H1 (cell line): ENCODE measurements around the gene SF3B6. TPM values are rescaled to one million over a fixed set of nuclear protein-coding genes. Genes with fewer than 3 reads are reported as not detected.

Source experiments
- CTCF ChIA-PET: fragments of 300-600 bp; sonication (Branson Sonifier 250); formaldehyde crosslinking; loops from one replicate; lab custom pipeline; 2021; ENCODE audit not compliant: partially characterized antibody; lab: Charles Lee
- POLR2A ChIA-PET: fragments of 300-600 bp; sonication (Branson Sonifier 250); formaldehyde crosslinking; loops from one replicate; lab custom pipeline; 2021; ENCODE audit warnings: inconsistent platforms; ENCODE audit not compliant: partially characterized antibody; lab: Charles Lee
- DNase-seq, 2 experiments: peaks; one replicate each; pipeline versions ENCODE4 v3.0.0 to v3.0.0-alpha.2; 2010 to 2022; ENCODE audit warnings: low spot score in 2 of 2, low read depth in 1 of 2, mixed read lengths in 1 of 2
- FAIRE-seq: peaks from 2 replicates; lab custom pipeline; 2011; peaks lifted over from hg19 to GRCh38; lab: Jason Lieb, UNC
- H2AFZ ChIP-seq: 2 replicates; pipeline ENCODE4 v1.8.1; 2012; ENCODE audit warnings: low read length, inconsistent platforms
- H2AK5ac ChIP-seq: 2 replicates; pipeline ENCODE4 v1.6.1; 2013; ENCODE audit warnings: low read depth, low read length
- H2BK120ac ChIP-seq: replicated peaks from 2 replicates; pipeline ENCODE3; 2013; ENCODE audit warnings: low read depth, low read length, inconsistent platforms
- H2BK12ac ChIP-seq: 2 replicates; pipeline ENCODE4 v1.6.1; 2013; ENCODE audit warnings: low read depth, low read length
- H2BK15ac ChIP-seq: 2 replicates; pipeline ENCODE4 v1.6.1; 2013; ENCODE audit warnings: low read length
- H2BK20ac ChIP-seq: 2 replicates; pipeline ENCODE4 v1.6.1; 2013; ENCODE audit warnings: low read length
- H2BK5ac ChIP-seq: 2 replicates; pipeline ENCODE4 v1.6.1; 2013; ENCODE audit warnings: low read depth, low read length
- H3K14ac ChIP-seq: 2 replicates; pipeline ENCODE4 v1.6.1; 2013; ENCODE audit warnings: inconsistent platforms; ENCODE audit not compliant: insufficient read length
- H3K18ac ChIP-seq: 2 replicates; pipeline ENCODE4 v1.6.1; 2013; ENCODE audit warnings: low read length; ENCODE audit errors: extremely low read depth
- H3K23ac ChIP-seq: 2 replicates; pipeline ENCODE4 v1.6.1; 2013; ENCODE audit warnings: inconsistent platforms; ENCODE audit not compliant: insufficient read length
- H3K23me2 ChIP-seq: 2 replicates; pipeline ENCODE4 v1.6.1; 2013; ENCODE audit warnings: low read depth, low read length
- H3K27ac ChIP-seq: 2 replicates; pipeline ENCODE4 v1.6.1; 2011; ENCODE audit warnings: low read depth, low read length, inconsistent platforms
- H3K27me3 ChIP-seq, 4 experiments: replicated peaks in 1 of 4; 1 replicate in 1 of 4; 2 replicates in 3 of 4; pipeline versions ENCODE4 v1.6.1 to v1.8.1; 2011 to 2013; ENCODE audit warnings: low read length in 3 of 4, mild to moderate bottlenecking in 3 of 4, inconsistent platforms in 2 of 4, mixed read lengths in 2 of 4, moderate library complexity in 1 of 4; ENCODE audit not compliant: control insufficient read depth in 3 of 4, insufficient read depth in 3 of 4; ENCODE audit errors: extremely low read depth in 1 of 4
- H3K36me3 ChIP-seq, 4 experiments: 2 replicates each; pipeline versions ENCODE4 v1.6.1 to v1.8.1; 2011 to 2013; ENCODE audit warnings: mild to moderate bottlenecking in 4 of 4, low read length in 3 of 4, moderate library complexity in 2 of 4, control low read depth in 1 of 4, inconsistent platforms in 1 of 4; ENCODE audit not compliant: insufficient read depth in 4 of 4, control insufficient read depth in 2 of 4
- H3K4ac ChIP-seq: replicated peaks from 2 replicates; pipeline ENCODE3; 2013; ENCODE audit warnings: low read length, low read depth, mixed read lengths, inconsistent platforms; ENCODE audit not compliant: insufficient read length
- H3K4me1 ChIP-seq, 4 experiments: replicated peaks in 1 of 4; 1 replicate in 1 of 4; 2 replicates in 3 of 4; pipeline versions ENCODE4 v1.6.1 to v1.8.1; 2011 to 2013; ENCODE audit warnings: low read length in 3 of 4, inconsistent platforms in 2 of 4, mixed read lengths in 1 of 4; ENCODE audit not compliant: insufficient read depth in 4 of 4, control insufficient read depth in 3 of 4
- H3K4me2 ChIP-seq, 2 experiments: 2 replicates each; pipeline versions ENCODE4 v1.6.1 to v1.8.1; 2011 to 2013; ENCODE audit warnings: low read depth in 2 of 2, low read length in 2 of 2, control low read depth in 1 of 2, inconsistent platforms in 1 of 2, mild to moderate bottlenecking in 1 of 2; ENCODE audit not compliant: insufficient read depth in 1 of 2
- H3K4me3 ChIP-seq, 4 experiments: fragments of 200-600, 300-600 bp in 1 of 4; sonication (generic), shearing (Covaris generic), sonication (Bioruptor Twin) in 1 of 4; 2 replicates each; pipeline versions ENCODE4 v1.5.1 to v1.8.1; 2011 to 2016; ENCODE audit warnings: low read length in 4 of 4, low read depth in 3 of 4, control low read depth in 2 of 4, inconsistent platforms in 2 of 4, mild to moderate bottlenecking in 2 of 4, mixed read lengths in 1 of 4, moderate library complexity in 1 of 4; ENCODE audit not compliant: insufficient read depth in 2 of 4; ENCODE audit errors: extremely low read depth in 1 of 4
- H3K56ac ChIP-seq: replicated peaks from 2 replicates; pipeline ENCODE3; 2013; ENCODE audit warnings: low read depth, mild to moderate bottlenecking, mixed read lengths, low read length, inconsistent platforms; ENCODE audit not compliant: insufficient read length
- H3K79me1 ChIP-seq: 2 replicates; pipeline ENCODE4 v1.6.1; 2013; ENCODE audit warnings: low read depth, low read length, control low read depth
- H3K79me2 ChIP-seq, 2 experiments: 2 replicates each; pipeline versions ENCODE4 v1.6.1 to v1.8.1; 2012 to 2013; ENCODE audit warnings: low read length in 2 of 2, mild to moderate bottlenecking in 2 of 2, inconsistent platforms in 1 of 2; ENCODE audit not compliant: insufficient read depth in 2 of 2, control insufficient read depth in 1 of 2
- H3K9ac ChIP-seq, 4 experiments: replicated peaks in 1 of 4; 1 replicate in 1 of 4; 2 replicates in 3 of 4; pipeline versions ENCODE4 v1.6.1 to v1.8.1; 2011 to 2013; ENCODE audit warnings: low read depth in 3 of 4, low read length in 3 of 4, control low read depth in 2 of 4, mild to moderate bottlenecking in 2 of 4, moderate library complexity in 2 of 4, inconsistent platforms in 1 of 4; ENCODE audit errors: extremely low read depth in 1 of 4
- H3K9me3 ChIP-seq, 2 experiments: 2 replicates each; pipeline versions ENCODE4 v1.6.1 to v1.8.1; 2012 to 2013; ENCODE audit warnings: mild to moderate bottlenecking in 2 of 2, moderate library complexity in 2 of 2, control low read depth in 1 of 2, inconsistent platforms in 1 of 2, low read depth in 1 of 2, low read length in 1 of 2, mixed read lengths in 1 of 2; ENCODE audit not compliant: insufficient read depth in 2 of 2
- H4K20me1 ChIP-seq, 2 experiments: replicated peaks in 1 of 2; 2 replicates each; pipeline versions ENCODE3 to v1.8.1; 2011 to 2013; ENCODE audit warnings: inconsistent platforms in 2 of 2, low read length in 2 of 2, mild to moderate bottlenecking in 1 of 2; ENCODE audit not compliant: insufficient read depth in 2 of 2, control insufficient read depth in 1 of 2
- H4K5ac ChIP-seq: 2 replicates; pipeline ENCODE4 v1.6.1; 2013; ENCODE audit warnings: low read length, low read depth, mixed read lengths, inconsistent platforms; ENCODE audit not compliant: insufficient read length
- H4K8ac ChIP-seq: 2 replicates; pipeline ENCODE4 v1.8.0; 2013; ENCODE audit warnings: mild to moderate bottlenecking, moderate library complexity, low read length, inconsistent platforms; ENCODE audit not compliant: insufficient read depth; ENCODE audit errors: extremely low read depth
- H4K91ac ChIP-seq: replicated peaks from 2 replicates; pipeline ENCODE3; 2013; ENCODE audit warnings: low read length, mixed read lengths, inconsistent platforms; ENCODE audit not compliant: insufficient read length
- ASH2L ChIP-seq: fragments of 200-600, 300-600 bp; sonication (generic); IDR thresholded peaks from one replicate; pipeline ENCODE4 v1.7.1; 2017; ENCODE audit warnings: low read length
- ATF2 ChIP-seq: IDR thresholded peaks from 2 replicates; pipeline ENCODE4 v1.6.1; 2012; ENCODE audit warnings: low read length, inconsistent platforms
- BCL11A ChIP-seq, 2 experiments: IDR thresholded peaks; one replicate each; pipeline ENCODE4 v1.6.1; 2011; ENCODE audit warnings: low read depth in 2 of 2, low read length in 2 of 2, mild to moderate bottlenecking in 2 of 2
- CBX5 ChIP-seq: fragments of 300-800, 300-1000 bp; sonication (generic); IDR thresholded peaks from 2 replicates; pipeline ENCODE4 v1.7.1; 2016; ENCODE audit warnings: antibody characterized with exemption, low read length, low read depth
- CHD1 ChIP-seq: IDR thresholded peaks from 2 replicates; pipeline ENCODE4 v1.6.1; 2012; ENCODE audit warnings: low read depth, low read length, improper control_type of control experiment
- CHD2 ChIP-seq: IDR thresholded peaks from 2 replicates; pipeline ENCODE4 v1.6.1; 2012; ENCODE audit warnings: low read length, improper control_type of control experiment
- MAFK ChIP-seq: IDR thresholded peaks from 2 replicates; pipeline ENCODE4 v1.6.1; 2012; ENCODE audit warnings: low read depth, mild to moderate bottlenecking, improper control_type of control experiment, low read length
- NRF1 ChIP-seq: IDR thresholded peaks from 2 replicates; pipeline ENCODE4 v1.6.1; 2011; ENCODE audit warnings: mild to moderate bottlenecking, low read depth, low read length, improper control_type of control experiment
- POLR2A ChIP-seq, 2 experiments: IDR thresholded peaks; 1 replicate in 1 of 2; 2 replicates in 1 of 2; pipeline ENCODE4 v1.6.1; 2011; ENCODE audit warnings: low read depth in 2 of 2, low read length in 2 of 2, mild to moderate bottlenecking in 2 of 2; ENCODE audit errors: control extremely low read depth in 1 of 2
- SAP30 ChIP-seq: fragments of 300-600 bp; sonication (generic); IDR thresholded peaks from 2 replicates; pipeline ENCODE4 v1.7.1; 2012; ENCODE audit warnings: low read length, moderate library complexity, mild to moderate bottlenecking, inconsistent platforms; ENCODE audit not compliant: insufficient read depth, insufficient replicate concordance
- SIRT6 ChIP-seq: IDR thresholded peaks from one replicate; pipeline ENCODE4 v1.7.1; 2012; ENCODE audit warnings: low read length, inconsistent platforms
- SUZ12 ChIP-seq: fragments of 200-600 bp; sonication (generic); IDR thresholded peaks from 2 replicates; pipeline ENCODE4 v1.6.1; 2012; ENCODE audit warnings: mild to moderate bottlenecking, inconsistent platforms, low read length, moderate library complexity, mixed read lengths
- TAF7 ChIP-seq: optimal IDR thresholded peaks from 2 replicates; pipeline ENCODE3; 2011; ENCODE audit warnings: low read depth, mild to moderate bottlenecking, inconsistent platforms, low read length, moderate library complexity, borderline replicate concordance
- WGBS, 2 experiments: shearing (Covaris generic) in 1 of 2; methylation state at CpG; one replicate each; pipeline versions ENCODE4 v1.1.6 to v1.1.7; 2013 to 2015; ENCODE audit warnings: low lambda C conversion rate in 2 of 2, mixed read lengths in 2 of 2, inconsistent platforms in 1 of 2, low coverage in 1 of 2, missing lambda C conversion rate in 1 of 2; ENCODE audit not compliant: insufficient replicate concordance in 2 of 2, insufficient coverage in 1 of 2, insufficient read length in 1 of 2; ENCODE audit errors: extremely low coverage in 1 of 2, missing lambda C conversion rate in 1 of 2; 5-methylcytosine and 5-hydroxymethylcytosine counted together
- polyA plus RNA-seq, 7 experiments: library from polyadenylated mRNA; depleted of rRNA in 3 of 7; stranded (reverse) in 5 of 7; unstranded in 2 of 7; fragments of >200 nt in 5 of 7; fragments of 200-250 nt in 2 of 7; gene quantifications; 1 replicate in 5 of 7; 2 replicates in 1 of 7; 4 replicates in 1 of 7; pipeline versions ENCODE4 v1.2.1 to v1.2.3, GENCODE V29; 2011 to 2013; ENCODE audit warnings: missing spikeins in 2 of 7, mixed read lengths in 2 of 7
- total RNA-seq: library from RNA; stranded (reverse); fragmentation: NEBNext Ultra II Directional; extraction: Animal tissue kit (Norgen Biotek cat#: 25700); gene quantifications from 2 replicates; pipeline ENCODE4 v1.2.1, GENCODE V29; 2021

Gene SF3B6
- total and polyA plus RNA-seq, 2 of the 8 experiments (the other 6 are each of a cell fraction or from before 2014, with no cell fraction given), result 126 to 155 TPM

- Histone ChIP-seq H2BK20ac (no peak overlapping the region), H4K8ac (no peak overlapping the region), H3K4me2 (no peak overlapping the region), H3K79me2 (peaks cover 0 to 47% of the 10 kb centered on the region in 2 experiments; a peak in 2 of 4 replicates), H3K23ac (no peak overlapping the region), H4K5ac (no peak overlapping the region), H4K20me1 (peaks cover 0 to 4% of the 10 kb centered on the region in 2 experiments), H2BK5ac (no peak overlapping the region), H3K4me3 (no peak overlapping the region), H3K4me1 (no peaks in the 10 kb centered on the region), H3K23me2 (no peaks in the 10 kb centered on the region), H3K14ac (no peak overlapping the region), H3K79me1 (peaks cover 2% of the 10 kb centered on the region; the same call in 1 of the 2 replicates), H4K91ac (no peak overlapping the region), H2BK120ac (no peak overlapping the region), H3K27me3 (no peaks in the 10 kb centered on the region), H2BK12ac (no peak overlapping the region), H3K18ac (no peak overlapping the region), H2AK5ac (no peak overlapping the region), H3K9me3 (no peaks in the 10 kb centered on the region), H3K9ac (no peak overlapping the region), H3K4ac (no peak overlapping the region), H3K56ac (no peak overlapping the region), H2AFZ (no peak overlapping the region), H3K27ac (no peak overlapping the region), H3K36me3 (peaks cover 15 to 34% (median 19%) of the 10 kb centered on the region in 4 experiments), H2BK15ac (no peak overlapping the region)
- POLR2A ChIA-PET, result no interaction called here
- WGBS, 2 experiments, result 91% methylated on average over 4 of the region's 4 CpGs; no CpG with 5 or more reads in 1 of the 2 experiments
- CTCF ChIA-PET, result interaction anchor here (0.6 to 0.7 kb wide), 2 partner anchors 18 to 160 kb away, joined by 3 to 4 read pairs; no protein-coding TSS in a partner anchor
- DNase-seq (no peak), FAIRE-seq (no peak)
- TF ChIP-seq SIRT6 (no peak), ASH2L (no peak), BCL11A (IDR thresholded peaks at IDR 0.05; ENCODE audit: low read depth in 2 of 2, low read length in 2 of 2) (no peak), ATF2 (no peak), CHD1 (no peak), MAFK (no peak), SUZ12 (no peak), CBX5 (no peak), NRF1 (no peak), TAF7 (no peak), CHD2 (no peak), SAP30 (no peak), POLR2A (IDR thresholded peaks at IDR 0.05; ENCODE audit: control extremely low read depth in 1 of 2, low read depth in 2 of 2, low read length in 2 of 2) (no peak)
Measured at GRCh38 chr2:24040511-24040910, 35.6 kb downstream of the SF3B6 start.
